Hepatocyte (in vitro differentiated cells): ENCODE data around the gene CPEB3.

Experiments used
- EZH2 ChIP-seq: fragments of 200-600 bp; sonication (generic); IDR thresholded peaks from 2 replicates; pipeline ENCODE4 v1.6.1; 2016; ENCODE audit warnings: antibody characterized with exemption, mild to moderate bottlenecking, borderline replicate concordance
- EZH2phosphoT487 ChIP-seq: fragments of 200-600 bp; sonication (generic); IDR thresholded peaks from one replicate; pipeline ENCODE4 v1.6.1; 2018; ENCODE audit warnings: antibody characterized with exemption, mild to moderate bottlenecking, low read depth, moderate library complexity; ENCODE audit not compliant: unreplicated experiment, severe bottlenecking
- TF ChIP-seq, protein P1 (sequence below): fragments of 200-600 bp; sonication (generic); IDR thresholded peaks from 2 replicates; pipeline ENCODE4 v1.5.1; 2016; ENCODE audit warnings: antibody characterized with exemption, mild to moderate bottlenecking; ENCODE audit not compliant: poor library complexity

- TF ChIP-seq, protein P1, sequence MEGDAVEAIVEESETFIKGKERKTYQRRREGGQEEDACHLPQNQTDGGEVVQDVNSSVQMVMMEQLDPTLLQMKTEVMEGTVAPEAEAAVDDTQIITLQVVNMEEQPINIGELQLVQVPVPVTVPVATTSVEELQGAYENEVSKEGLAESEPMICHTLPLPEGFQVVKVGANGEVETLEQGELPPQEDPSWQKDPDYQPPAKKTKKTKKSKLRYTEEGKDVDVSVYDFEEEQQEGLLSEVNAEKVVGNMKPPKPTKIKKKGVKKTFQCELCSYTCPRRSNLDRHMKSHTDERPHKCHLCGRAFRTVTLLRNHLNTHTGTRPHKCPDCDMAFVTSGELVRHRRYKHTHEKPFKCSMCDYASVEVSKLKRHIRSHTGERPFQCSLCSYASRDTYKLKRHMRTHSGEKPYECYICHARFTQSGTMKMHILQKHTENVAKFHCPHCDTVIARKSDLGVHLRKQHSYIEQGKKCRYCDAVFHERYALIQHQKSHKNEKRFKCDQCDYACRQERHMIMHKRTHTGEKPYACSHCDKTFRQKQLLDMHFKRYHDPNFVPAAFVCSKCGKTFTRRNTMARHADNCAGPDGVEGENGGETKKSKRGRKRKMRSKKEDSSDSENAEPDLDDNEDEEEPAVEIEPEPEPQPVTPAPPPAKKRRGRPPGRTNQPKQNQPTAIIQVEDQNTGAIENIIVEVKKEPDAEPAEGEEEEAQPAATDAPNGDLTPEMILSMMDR = no peak
- TF ChIP-seq EZH2 (no peak), EZH2phosphoT487 (no peak)
These were observed 279.2 kb downstream of the CPEB3 start for GRCh38 chr10:92011560-92012214.
